ENCODE measurements around the gene PDLIM1.

DNA sequence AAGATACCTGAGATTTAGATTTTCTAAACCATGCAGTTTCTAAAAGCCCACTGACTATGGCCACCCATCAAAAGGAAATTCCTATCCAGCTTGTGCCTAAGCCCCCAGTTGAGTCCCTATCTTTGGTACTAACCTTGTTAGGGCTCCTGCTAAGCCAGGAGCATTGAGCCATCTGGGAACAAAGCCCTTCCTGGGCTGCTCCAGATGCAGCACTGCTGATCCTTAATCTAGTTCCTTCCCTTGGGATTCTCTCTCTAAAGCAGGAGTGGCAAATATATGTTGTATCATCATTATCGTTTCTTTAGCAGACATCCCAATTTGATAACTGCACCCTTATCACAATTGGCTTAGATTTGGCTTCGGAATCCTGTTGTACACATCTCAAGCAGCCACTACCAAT, 24.7 kb upstream of the PDLIM1 start:
- no peak for TF ChIP-seq CTCF (IDR thresholded peaks at IDR 0.05; ENCODE audit: insufficient read depth, low read length)
- TF ChIP-seq POLR2AphosphoS5 (IDR thresholded peaks at IDR 0.05; ENCODE audit: low read depth), result no peak
- TF ChIP-seq GABPA (IDR thresholded peaks at IDR 0.05; ENCODE audit: low read depth), result no peak
- TF ChIP-seq, protein P1, sequence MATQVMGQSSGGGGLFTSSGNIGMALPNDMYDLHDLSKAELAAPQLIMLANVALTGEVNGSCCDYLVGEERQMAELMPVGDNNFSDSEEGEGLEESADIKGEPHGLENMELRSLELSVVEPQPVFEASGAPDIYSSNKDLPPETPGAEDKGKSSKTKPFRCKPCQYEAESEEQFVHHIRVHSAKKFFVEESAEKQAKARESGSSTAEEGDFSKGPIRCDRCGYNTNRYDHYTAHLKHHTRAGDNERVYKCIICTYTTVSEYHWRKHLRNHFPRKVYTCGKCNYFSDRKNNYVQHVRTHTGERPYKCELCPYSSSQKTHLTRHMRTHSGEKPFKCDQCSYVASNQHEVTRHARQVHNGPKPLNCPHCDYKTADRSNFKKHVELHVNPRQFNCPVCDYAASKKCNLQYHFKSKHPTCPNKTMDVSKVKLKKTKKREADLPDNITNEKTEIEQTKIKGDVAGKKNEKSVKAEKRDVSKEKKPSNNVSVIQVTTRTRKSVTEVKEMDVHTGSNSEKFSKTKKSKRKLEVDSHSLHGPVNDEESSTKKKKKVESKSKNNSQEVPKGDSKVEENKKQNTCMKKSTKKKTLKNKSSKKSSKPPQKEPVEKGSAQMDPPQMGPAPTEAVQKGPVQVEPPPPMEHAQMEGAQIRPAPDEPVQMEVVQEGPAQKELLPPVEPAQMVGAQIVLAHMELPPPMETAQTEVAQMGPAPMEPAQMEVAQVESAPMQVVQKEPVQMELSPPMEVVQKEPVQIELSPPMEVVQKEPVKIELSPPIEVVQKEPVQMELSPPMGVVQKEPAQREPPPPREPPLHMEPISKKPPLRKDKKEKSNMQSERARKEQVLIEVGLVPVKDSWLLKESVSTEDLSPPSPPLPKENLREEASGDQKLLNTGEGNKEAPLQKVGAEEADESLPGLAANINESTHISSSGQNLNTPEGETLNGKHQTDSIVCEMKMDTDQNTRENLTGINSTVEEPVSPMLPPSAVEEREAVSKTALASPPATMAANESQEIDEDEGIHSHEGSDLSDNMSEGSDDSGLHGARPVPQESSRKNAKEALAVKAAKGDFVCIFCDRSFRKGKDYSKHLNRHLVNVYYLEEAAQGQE (IDR thresholded peaks at IDR 0.05; ENCODE audit: insufficient replicate concordance, low read depth), result no peak

All from HL-60 (cell line).